PC-9 (cell line): ENCODE measurements around the gene NECAB2.

ENCODE experiments used
- EZH2 ChIP-seq: fragments of 200-600 bp; sonication (generic); IDR thresholded peaks from 2 replicates; pipeline ENCODE4 v1.8.0; 2017; ENCODE audit warnings: antibody characterized with exemption, low read depth
- TF ChIP-seq, protein P1 (sequence below): fragments of 200-600 bp; sonication (generic); conservative IDR thresholded peaks from 2 replicates; pipeline ENCODE4 v1.6.1; 2017; ENCODE audit warnings: mixed run types, antibody characterized with exemption, mild to moderate bottlenecking, moderate library complexity

- TF ChIP-seq EZH2: no peak
- TF ChIP-seq, protein P1, sequence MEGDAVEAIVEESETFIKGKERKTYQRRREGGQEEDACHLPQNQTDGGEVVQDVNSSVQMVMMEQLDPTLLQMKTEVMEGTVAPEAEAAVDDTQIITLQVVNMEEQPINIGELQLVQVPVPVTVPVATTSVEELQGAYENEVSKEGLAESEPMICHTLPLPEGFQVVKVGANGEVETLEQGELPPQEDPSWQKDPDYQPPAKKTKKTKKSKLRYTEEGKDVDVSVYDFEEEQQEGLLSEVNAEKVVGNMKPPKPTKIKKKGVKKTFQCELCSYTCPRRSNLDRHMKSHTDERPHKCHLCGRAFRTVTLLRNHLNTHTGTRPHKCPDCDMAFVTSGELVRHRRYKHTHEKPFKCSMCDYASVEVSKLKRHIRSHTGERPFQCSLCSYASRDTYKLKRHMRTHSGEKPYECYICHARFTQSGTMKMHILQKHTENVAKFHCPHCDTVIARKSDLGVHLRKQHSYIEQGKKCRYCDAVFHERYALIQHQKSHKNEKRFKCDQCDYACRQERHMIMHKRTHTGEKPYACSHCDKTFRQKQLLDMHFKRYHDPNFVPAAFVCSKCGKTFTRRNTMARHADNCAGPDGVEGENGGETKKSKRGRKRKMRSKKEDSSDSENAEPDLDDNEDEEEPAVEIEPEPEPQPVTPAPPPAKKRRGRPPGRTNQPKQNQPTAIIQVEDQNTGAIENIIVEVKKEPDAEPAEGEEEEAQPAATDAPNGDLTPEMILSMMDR: no peak
Observed at GRCh38 chr16:83979441-83979840, 11.4 kb downstream of the NECAB2 start.
